DND-41 (cell line): ENCODE measurements around the gene TTYH1.

Source experiments
- ATAC-seq: fragments of 200-7000 bp; cut with Tn5 transposase; 3 replicates; pipeline ENCODE4 v1.9.1; 2021; ENCODE audit warnings: low read depth; ENCODE audit not compliant: insufficient read depth
- DNase-seq: peaks from one replicate; pipeline ENCODE4 v3.0.0-alpha.2; 2020
- H2AFZ ChIP-seq: 2 replicates; pipeline ENCODE4 v1.6.0; 2012; ENCODE audit warnings: low read depth, low read length
- H3K27ac ChIP-seq: 2 replicates; pipeline ENCODE4 v1.5.1; 2012; ENCODE audit warnings: low read length, inconsistent platforms
- H3K27me3 ChIP-seq: fragments of 200-600 bp; sonication (generic); 2 replicates; pipeline ENCODE4 v1.6.0; 2012; ENCODE audit warnings: low read length, mild to moderate bottlenecking, inconsistent platforms; ENCODE audit not compliant: insufficient read depth, poor library complexity
- H3K36me3 ChIP-seq: 2 replicates; pipeline ENCODE4 v1.5.1; 2012; ENCODE audit warnings: low read length, inconsistent platforms; ENCODE audit not compliant: insufficient read depth
- H3K4me1 ChIP-seq: 2 replicates; pipeline ENCODE4 v1.5.1; 2012; ENCODE audit warnings: mild to moderate bottlenecking, low read length; ENCODE audit not compliant: insufficient read depth
- H3K4me2 ChIP-seq: 2 replicates; pipeline ENCODE4 v1.6.0; 2012; ENCODE audit warnings: mild to moderate bottlenecking, moderate library complexity, low read length, inconsistent platforms; ENCODE audit not compliant: insufficient read depth
- H3K4me3 ChIP-seq, 2 experiments: fragments of 200-600 bp in 1 of 2; shearing (Covaris generic) in 1 of 2; 2 replicates each; pipeline ENCODE4 v1.5.1; 2012 to 2016; ENCODE audit warnings: inconsistent platforms in 2 of 2, low read length in 2 of 2, mild to moderate bottlenecking in 2 of 2, low read depth in 1 of 2, moderate library complexity in 1 of 2
- H3K79me2 ChIP-seq: 2 replicates; pipeline ENCODE4 v1.6.0; 2012; ENCODE audit warnings: low read length, inconsistent platforms; ENCODE audit not compliant: insufficient read depth
- H3K9ac ChIP-seq: 2 replicates; pipeline ENCODE4 v1.6.0; 2012; ENCODE audit warnings: low read depth, mild to moderate bottlenecking, inconsistent platforms, low read length, moderate library complexity
- H3K9me3 ChIP-seq: 2 replicates; pipeline ENCODE4 v1.5.1; 2012; ENCODE audit warnings: low read length, moderate library complexity, mild to moderate bottlenecking, inconsistent platforms; ENCODE audit not compliant: insufficient read depth, severe bottlenecking
- H4K20me1 ChIP-seq: 2 replicates; pipeline ENCODE4 v1.6.0; 2012; ENCODE audit warnings: low read length; ENCODE audit not compliant: insufficient read depth
- EZH2 ChIP-seq: IDR thresholded peaks from 3 replicates; pipeline ENCODE4 v1.6.1; 2012; ENCODE audit warnings: borderline replicate concordance, low read depth, mild to moderate bottlenecking, moderate library complexity, low read length, inconsistent platforms; ENCODE audit not compliant: severe bottlenecking
- TF ChIP-seq, protein P1 (sequence below): IDR thresholded peaks from 2 replicates; pipeline ENCODE4 v1.5.1; 2012; ENCODE audit warnings: borderline replicate concordance, low read length, moderate library complexity, mild to moderate bottlenecking; ENCODE audit not compliant: poor library complexity, severe bottlenecking; ENCODE audit errors: extremely low read depth

TTYH1 gene

GRCh38 chr19:54383330-54383729, 31.9 kb upstream of the TTYH1 start:
- Histone ChIP-seq H4K20me1 (no peaks in the 10 kb centered on the region), H3K4me2 (no peak overlapping the region), H3K4me1 (peaks cover 45% of the 10 kb centered on the region), H2AFZ (no peak overlapping the region), H3K79me2 (peaks cover 6% of the 10 kb centered on the region; the same call in 1 of the 2 replicates), H3K27ac (no peak overlapping the region), H3K4me3 (no peak overlapping the region), H3K9me3 (no peaks in the 10 kb centered on the region), H3K27me3 (no peaks in the 10 kb centered on the region), H3K9ac (no peak overlapping the region), H3K36me3 (no peaks in the 10 kb centered on the region)
- TF ChIP-seq EZH2, result no peak
- TF ChIP-seq, protein P1, sequence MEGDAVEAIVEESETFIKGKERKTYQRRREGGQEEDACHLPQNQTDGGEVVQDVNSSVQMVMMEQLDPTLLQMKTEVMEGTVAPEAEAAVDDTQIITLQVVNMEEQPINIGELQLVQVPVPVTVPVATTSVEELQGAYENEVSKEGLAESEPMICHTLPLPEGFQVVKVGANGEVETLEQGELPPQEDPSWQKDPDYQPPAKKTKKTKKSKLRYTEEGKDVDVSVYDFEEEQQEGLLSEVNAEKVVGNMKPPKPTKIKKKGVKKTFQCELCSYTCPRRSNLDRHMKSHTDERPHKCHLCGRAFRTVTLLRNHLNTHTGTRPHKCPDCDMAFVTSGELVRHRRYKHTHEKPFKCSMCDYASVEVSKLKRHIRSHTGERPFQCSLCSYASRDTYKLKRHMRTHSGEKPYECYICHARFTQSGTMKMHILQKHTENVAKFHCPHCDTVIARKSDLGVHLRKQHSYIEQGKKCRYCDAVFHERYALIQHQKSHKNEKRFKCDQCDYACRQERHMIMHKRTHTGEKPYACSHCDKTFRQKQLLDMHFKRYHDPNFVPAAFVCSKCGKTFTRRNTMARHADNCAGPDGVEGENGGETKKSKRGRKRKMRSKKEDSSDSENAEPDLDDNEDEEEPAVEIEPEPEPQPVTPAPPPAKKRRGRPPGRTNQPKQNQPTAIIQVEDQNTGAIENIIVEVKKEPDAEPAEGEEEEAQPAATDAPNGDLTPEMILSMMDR, result no peak
- ATAC-seq, result no peak
- DNase-seq, result no peak

DNA sequence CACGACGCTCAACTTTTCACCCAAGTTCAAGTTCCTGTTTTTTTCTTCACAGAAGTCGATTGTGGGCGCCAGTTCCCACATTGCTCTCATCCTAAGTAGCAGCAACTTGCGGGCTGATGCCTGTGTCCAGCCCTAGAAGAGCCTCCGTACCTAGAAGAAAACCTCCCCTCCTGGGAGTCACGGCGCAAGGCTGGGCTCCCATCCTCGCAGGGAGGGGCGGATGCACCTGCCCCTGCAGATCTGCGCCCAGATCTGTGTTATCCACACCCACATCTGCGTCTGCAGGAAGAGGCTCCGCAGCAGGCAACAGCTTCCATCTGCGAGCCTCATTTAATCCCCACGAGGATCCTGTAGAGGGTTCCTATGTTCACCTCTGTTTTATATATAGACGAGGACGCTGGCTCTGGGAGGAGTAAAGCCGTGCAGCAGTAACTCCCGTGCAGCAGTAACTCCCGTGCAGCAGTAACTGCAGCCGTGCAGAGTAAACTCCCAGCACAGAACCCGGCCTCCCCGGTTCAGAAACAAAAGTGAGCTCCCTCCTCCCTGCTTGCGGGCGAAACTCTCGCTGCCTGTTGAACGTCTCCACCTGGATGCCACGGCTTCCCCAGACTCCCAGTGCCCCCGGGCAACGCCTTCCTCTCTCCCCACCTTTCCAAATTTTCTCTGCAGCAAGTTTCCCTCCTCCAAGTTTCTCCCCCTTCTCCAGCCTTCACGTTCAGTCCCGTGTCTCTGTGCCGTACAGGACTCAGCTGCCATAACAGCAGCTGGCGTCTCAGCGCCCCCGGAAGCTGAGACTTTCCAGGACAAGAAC, 27.1 kb upstream of the TTYH1 start:
- peaks cover 32% of the 10 kb centered on the region for H3K79me2 ChIP-seq
- H3K27ac ChIP-seq, result peak overlapping the region; percentile 91
- peak overlapping the region; percentile 72 for H3K9ac ChIP-seq
- ATAC-seq (peak; percentile 82), DNase-seq (peak; percentile 93)
- no peaks in the 10 kb centered on the region for H3K36me3 ChIP-seq
- H3K4me1 ChIP-seq, result peaks cover 57% of the 10 kb centered on the region
- peak overlapping the region; percentile 21; the same call in 1 of the 2 replicates for H2AFZ ChIP-seq
- H3K4me3 ChIP-seq, result peak overlapping the region; percentile 11 to 54; a peak in 3 of 4 replicates
- peaks cover 8% of the 10 kb centered on the region; the same call in 1 of the 2 replicates for H4K20me1 ChIP-seq
- H3K27me3 ChIP-seq, result no peaks in the 10 kb centered on the region
- H3K9me3 ChIP-seq, result no peaks in the 10 kb centered on the region
- TF ChIP-seq, protein P1, result no peak
- TF ChIP-seq EZH2, result no peak
- H3K4me2 ChIP-seq, result peak overlapping the region; percentile 63

GRCh38 chr19:54388802-54389139, 26.5 kb upstream of the TTYH1 start:
- Histone ChIP-seq H3K36me3 (no peaks in the 10 kb centered on the region), H3K27ac (peak overlapping the region; percentile 91), H3K27me3 (no peaks in the 10 kb centered on the region), H3K4me3 (peak overlapping the region; percentile 11 to 54; a peak in 3 of 4 replicates), H3K4me1 (peaks cover 53% of the 10 kb centered on the region), H3K4me2 (peak overlapping the region; percentile 63), H3K9me3 (no peaks in the 10 kb centered on the region), H4K20me1 (peaks cover 8% of the 10 kb centered on the region; the same call in 1 of the 2 replicates), H3K9ac (peak overlapping the region; percentile 72), H2AFZ (peak overlapping the region; percentile 21; the same call in 1 of the 2 replicates), H3K79me2 (peaks cover 32% of the 10 kb centered on the region)
- TF ChIP-seq, protein P1, result peak; percentile 24
- TF ChIP-seq EZH2, result no peak
- DNase-seq (no peak), ATAC-seq (peak; percentile 43)
